Renal cortex interstitium (tissue), 11 donors: ENCODE measurements around the gene TRAPPC2L. TPM values are rescaled to one million over a fixed set of nuclear protein-coding genes. Genes with fewer than 3 reads are reported as not detected.

Experiments used
- DNase-seq, 11 donors: peaks; one replicate each; pipeline ENCODE4 v3.0.0-alpha.2; 2013; ENCODE audit warnings: low read depth in 9 of 11, low spot score in 4 of 11; ENCODE audit errors: extremely low read depth in 1 of 11
- polyA plus RNA-seq, 3 donors: library from polyadenylated mRNA; unstranded; fragments of 120-200 nt; gene quantifications; one replicate each; pipeline ENCODE4 v1.2.1, GENCODE V29; 2013; ENCODE audit not compliant: insufficient read length in 3 of 3

Gene TRAPPC2L
- polyA plus RNA-seq, 3 donors: 63.0 to 85.3 (median 76.6) TPM

DNA sequence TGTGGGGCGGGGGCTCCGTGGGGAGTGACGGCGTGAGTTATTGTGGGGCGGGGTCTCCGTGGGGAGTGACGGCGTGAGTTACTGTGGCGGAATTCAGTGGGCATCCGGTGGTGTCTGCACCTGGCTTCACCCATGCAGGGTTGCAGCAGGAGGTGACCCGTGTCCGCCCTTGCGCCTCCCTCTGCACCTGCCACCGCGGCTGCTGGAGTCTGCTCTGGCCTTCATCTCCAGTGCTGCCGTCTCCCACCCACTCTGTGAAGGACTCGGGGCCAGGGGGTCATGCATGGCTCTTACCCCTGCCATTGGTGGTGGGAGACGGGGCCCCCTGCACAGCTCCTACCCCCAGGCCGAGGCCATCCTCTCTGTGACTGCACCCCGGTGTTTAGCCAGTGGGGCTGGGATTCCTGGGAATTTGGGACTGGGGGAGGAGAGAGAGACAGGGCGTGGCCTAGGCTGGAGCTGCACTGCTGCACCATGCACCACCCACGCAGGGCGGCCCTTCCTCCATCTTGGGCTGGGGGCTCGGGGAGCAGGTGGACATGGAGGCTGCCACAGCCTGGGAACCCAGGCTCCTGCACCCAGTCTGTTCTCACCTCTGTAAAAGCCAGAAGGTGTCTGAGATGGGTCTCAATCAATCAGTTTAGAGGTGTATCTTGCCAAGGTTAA lies 10.8 kb downstream of the TRAPPC2L start:
- no peak for DNase-seq

DNA sequence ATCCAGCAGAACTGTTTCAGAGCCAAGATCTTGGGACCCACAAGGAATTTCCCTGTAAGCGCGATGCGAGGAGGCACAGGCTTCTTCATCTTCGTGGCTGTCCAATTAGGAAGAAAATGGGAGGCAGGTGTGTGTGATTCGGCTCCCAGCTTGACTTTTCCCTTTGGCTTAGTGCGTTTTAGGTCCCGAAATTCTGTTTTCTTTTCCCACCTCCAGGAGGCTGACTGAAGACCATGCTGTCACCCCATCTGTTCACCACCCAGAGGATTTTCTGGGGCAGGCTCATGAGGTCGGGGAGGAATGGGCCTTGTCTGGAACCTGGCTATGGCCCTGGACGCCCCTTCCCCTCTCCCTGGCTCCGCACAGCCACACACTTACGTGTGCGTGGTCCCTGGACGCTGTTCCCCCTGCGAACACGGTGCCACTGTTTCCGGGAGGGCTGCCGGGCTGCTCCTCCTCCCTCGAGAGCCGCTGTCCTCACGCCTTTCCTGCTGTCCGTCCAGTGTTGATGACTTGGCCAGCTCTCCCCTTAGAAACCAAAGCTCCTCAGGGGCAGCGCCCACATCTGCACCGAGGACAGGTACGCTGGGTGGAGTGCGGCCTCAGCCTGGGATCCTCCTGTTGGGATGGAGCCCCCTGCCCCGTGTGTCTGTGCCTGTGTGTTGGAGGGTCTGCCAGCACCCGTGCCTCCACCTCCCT lies 12.2 kb downstream of the TRAPPC2L start:
- DNase-seq: no peak

DNA sequence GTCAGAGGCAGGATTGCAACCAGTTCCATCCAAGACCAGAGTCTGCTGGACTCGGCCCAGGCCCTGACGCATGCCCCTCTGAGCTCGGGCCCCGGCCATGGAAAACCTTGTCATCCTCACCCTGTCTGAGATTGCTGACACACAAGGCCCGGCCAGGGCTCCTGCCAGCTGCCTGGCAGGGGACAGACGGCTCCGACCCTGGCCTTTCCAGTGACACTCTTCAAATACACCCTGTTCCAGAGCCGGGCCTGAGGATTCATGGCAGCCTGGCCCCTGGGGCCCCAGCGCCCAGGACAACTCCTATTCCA lies 12.7 kb downstream of the TRAPPC2L start:
- DNase-seq: no peak

DNA sequence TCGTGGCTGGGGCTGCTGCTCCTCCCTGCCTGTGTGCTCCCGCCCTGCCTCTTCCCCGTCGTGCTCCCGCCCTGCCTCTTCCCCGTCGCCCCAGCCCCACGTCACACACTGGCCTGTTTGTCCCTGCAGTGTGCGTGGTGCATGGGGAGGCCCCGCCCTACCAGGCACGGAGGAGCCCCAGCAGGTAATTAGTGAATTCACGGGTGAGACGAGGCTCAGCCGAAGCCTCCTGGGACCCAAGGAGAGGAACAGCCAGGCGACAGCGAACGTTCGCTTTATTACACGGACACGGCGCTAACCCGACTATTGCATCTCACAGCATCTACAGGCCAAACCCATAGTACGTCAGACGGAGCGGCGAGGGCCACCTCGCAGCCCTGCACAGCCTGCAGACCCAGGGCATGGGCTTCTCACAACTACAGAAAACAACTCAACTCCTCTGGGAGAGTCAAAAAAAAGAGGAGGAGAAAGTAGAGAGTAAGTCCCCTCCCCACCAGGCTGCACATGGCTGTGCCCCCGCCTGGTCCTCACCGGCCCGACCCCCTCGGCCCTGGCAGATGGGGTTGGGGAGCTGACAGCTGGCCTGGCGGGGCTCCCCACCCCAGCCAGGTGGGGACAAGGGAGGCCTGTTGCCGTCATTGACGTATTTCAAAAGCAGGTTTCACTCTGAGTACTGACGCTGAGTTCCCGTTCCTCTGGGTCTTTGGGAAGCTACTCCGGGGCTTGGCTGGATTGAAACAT lies 13.9 kb downstream of the TRAPPC2L start:
- DNase-seq: no peak

DNA sequence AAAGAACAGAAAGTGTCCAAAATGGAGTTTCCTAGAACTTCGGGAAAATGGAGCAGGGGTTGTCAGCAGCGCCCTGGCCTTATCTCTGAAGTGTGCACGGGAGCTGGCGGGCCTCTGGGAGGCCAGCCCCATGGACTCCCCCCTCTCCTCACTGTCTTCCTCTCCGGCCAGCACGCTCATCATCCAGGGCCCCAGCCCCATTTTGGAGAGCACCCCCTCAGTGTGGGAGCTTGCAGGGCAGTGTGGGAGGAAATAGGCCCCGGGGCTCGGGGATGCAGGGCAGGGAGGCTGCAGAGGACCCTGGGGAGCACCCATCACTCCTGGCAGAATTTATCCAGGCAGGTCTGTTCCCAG lies 14.4 kb downstream of the TRAPPC2L start:
- no peak for DNase-seq

DNA sequence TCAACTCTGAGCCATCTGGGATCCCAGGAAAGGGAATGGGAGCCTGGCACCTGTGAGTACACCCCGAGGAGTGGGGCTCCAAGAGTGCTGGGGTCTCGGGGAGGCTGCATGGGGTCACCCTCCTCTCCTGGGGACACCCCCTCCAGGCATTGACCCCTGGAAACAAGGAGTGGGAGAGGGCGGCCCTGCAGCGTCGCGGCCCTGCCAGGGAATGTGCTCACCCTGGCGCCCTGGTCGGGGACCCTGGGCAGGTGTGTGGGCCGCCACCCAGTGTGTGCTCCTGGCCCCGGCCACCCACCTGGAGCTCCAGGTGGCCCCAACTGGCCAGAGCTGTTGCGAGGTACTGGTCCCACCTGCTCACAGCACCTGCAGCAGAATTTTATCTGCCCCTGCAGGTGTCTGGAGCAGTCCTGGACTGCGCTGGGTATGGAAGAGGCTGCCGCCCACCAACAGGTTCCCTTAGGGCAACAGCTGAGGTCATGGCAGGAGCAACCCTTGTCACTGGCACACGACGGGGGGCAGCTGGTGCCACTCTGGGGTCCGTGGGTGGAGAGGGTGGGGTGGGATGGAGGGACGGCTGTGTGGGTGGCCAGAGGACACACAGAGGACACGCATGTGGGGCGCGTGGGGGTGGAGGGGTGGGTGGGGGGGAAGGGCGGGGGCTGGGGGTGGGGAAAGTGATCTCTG lies 14.9 kb downstream of the TRAPPC2L start:
- no peak for DNase-seq

DNA sequence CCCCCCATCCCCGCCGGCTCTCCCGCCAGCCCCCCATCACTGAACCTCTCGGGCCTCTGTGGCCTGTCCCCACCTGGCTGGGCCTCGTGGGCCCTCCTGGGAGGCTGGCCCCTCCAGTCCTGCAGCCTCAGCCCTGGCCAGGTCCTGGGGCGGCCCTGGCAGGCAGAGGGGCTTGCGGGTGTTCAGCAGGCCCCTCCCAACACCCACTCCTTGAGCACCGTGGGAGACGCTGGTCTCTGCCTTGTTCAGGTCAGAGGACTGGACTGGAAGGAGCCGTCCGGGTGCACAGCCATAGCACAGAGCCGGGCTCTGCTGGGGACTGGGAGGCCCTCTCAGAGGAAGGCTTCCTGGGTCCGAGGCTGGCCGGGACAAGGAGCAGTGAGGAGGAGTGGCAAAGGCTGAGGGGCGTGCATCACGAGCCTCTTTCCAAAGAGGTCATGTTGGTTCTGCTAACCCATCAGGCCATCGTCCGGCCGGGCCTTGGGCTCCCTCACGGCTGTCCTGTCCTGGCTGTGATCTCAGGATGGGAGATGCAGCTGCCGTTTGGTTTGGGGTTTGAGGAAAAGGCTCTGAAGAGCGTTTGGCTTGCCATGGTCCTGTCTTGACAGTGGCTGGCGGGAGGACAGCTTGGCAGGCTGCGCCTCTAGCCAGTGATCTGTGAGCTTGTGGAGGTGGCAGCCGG lies 15.9 kb downstream of the TRAPPC2L start:
- no peak for DNase-seq

DNA sequence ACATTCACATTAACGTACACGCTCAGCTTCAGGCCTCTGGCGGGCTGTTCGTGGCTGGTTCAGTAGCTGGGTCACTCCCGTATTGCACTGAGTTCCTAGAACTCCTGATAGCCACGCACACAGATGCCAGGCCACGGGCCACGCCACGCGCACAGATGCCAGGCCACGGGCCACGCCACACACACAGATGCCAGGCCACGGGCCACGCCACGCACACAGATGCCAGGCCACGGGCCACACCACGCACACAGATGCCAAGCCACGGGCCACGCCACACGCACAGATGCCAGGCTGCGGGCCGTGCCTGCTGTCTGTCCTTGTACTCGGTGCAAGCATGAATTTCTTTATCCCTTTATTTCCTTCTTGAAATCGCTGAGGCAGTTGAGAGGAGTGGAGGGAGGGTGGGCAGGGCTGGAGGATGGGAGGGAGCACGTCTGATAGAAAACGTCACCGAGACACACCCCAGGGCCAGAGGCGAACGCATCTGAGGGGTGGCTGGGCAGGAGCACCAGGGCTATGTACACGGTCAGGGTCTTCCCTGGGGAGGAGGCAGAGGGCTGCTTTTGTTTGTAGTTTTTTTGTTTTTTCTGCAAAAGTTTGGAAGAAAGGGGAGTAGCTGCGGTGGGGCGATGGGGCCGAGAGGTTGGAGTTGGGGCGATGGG lies 18.1 kb downstream of the TRAPPC2L start:
- no peak for DNase-seq

DNA sequence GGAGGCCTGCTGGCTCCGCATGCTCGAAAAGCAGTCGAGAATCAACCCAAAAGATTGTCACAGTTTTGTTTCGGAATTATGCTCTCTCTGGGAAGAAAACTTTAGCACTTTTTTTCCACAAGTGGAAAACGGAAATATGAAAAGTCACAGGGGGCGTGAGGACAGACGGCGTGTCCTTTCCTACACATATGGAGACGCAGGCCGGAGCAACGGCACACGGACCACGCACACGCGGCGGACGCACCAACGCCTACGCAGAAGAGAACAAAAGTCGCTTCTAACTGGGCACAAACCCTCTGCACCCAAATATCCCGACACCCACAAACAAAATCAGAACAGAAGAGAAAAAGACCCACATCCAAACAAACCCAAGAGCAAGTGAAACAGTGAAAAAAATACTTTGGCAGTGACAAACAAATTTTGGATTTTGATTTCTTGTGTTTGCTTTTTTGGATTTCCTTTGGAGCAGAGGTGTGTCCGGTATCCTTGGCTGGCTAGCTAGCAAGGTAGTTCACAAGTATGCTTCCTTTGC lies 18.8 kb downstream of the TRAPPC2L start:
- no peak for DNase-seq

DNA sequence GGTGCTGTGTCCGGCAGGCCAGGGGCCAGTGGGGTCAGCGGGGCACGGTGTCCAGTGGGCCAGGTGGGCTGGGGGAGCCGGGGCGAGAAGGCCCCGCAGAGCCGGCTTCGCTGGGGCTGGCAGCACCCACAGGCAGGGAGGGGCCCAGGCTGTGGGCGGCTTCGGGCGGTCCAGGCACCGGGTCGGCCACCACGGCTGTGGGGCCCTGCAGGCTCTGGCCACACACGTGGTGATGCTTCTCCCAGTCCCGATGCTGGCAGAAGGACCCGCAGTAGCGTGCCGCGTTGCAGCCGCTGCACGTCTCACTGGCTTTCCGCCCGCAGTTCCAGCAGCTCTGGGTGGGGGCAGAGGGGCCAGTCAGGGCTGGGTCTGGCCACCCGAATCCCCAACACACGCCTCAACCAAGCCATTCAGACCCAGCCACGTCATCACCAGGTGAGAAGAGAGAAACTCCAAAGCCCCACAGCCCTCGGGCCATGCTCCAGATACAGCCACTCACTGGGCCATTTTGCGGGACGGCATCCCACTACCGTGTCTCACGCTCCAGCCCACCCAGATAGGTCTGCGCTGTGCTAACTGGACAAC lies 20.1 kb downstream of the TRAPPC2L start:
- DNase-seq: no peak

DNA sequence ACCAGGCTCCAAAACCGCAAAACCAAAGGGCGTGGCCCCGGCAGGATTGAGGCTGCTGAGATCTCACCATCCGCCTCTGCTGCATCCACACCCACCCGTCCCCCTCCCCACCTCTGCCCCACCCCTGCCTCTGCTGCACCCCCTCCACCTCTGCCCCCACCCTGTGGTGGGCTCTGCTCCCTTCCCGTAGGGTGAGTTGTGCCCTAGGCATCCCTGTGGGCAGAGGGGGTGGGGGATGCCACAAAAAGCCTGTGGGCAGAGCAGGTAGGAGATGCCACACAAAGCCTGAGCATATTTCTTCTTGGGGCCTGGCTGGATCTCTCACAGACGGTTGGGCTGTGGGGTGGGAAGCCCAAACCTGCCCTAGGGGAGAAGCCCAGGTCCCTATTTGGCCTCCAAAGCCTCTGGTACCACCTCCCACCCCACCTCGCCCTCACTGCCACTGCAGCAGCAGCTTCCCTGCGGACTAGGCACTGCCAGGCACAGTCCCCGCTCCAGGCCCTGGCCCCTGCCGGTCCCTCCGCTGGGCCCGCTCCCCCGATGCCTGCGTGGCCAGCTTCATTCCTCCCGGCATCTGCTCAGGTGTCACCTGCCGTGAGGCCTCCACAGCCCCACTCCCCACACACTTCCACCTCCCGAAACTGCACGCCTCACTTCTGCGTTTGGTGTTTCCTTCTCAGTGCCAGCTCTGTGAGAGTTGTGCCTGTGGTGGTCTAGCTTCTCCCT lies 20.8 kb downstream of the TRAPPC2L start:
- no peak for DNase-seq

DNA sequence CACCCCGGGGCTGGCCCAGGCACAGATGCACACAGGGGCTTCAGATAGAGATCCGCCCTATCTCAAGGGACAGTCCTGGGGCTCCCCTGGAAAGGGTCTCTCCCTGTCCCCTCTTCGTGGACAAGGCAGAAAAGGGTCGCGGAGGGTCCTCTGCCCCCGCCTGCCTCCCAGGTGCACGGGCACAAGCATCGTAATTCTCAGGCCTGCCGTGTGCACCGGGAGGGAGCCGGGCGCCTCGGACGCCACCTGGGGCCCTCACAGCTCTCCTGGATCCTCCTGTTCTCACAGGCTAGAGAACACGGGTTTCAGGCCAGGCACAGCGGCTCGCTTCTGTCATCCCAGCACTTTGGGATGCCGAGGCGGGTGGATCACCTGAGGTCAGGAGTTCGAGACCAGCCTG lies 21.4 kb downstream of the TRAPPC2L start:
- DNase-seq: no peak

DNA sequence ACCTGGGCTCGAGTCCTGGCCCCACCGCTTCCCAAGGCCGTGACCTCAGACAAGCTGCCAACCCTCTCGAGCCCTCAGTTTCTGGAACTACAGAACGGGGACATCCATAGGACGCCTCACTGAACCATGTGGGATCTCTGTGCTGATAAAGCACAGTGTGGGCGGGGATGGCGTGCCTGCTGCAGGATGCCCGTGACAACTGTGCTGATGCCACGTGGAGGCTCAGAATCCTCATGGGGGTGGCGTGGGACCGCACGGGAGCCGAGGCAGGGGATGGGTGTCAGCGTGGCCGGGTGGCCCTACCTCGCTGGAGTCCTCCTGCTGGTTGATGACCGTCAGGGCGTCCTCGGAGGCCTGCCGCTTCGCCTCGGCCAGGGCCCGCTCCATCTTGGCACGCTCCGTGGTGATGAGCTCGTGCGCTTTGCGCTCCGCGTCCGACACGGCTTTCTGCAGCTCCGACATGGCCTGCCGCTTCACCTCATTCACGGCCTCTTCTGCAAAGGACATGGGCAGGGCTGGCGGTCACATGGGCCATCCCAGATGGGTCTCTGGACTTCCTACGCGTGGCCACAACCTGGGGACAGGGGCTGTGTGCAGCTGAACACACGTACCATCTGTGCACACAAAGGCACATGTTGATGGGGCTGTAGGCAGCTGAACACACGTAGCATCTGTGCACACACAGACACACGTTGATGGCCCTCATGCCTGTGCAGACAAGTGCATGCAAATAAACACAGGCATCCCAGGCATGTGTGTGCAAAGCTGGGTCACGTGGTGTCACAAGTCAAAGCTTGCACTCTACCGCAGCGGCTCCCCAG lies 22.2 kb downstream of the TRAPPC2L start:
- no peak for DNase-seq

DNA sequence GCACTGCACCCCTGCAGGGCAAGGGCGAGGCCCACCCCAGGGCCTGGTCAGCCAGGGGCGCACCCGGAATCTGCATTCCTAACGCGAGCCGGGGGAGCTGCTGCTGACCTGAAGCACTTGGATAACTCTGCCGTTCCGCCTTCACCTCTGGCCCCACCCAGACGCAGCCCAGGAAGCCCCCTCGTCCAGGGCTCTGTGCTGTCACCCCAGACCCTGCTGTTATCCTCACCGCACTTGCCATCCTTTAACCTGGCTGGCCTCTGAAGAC lies 22.8 kb downstream of the TRAPPC2L start:
- DNase-seq: no peak

DNA sequence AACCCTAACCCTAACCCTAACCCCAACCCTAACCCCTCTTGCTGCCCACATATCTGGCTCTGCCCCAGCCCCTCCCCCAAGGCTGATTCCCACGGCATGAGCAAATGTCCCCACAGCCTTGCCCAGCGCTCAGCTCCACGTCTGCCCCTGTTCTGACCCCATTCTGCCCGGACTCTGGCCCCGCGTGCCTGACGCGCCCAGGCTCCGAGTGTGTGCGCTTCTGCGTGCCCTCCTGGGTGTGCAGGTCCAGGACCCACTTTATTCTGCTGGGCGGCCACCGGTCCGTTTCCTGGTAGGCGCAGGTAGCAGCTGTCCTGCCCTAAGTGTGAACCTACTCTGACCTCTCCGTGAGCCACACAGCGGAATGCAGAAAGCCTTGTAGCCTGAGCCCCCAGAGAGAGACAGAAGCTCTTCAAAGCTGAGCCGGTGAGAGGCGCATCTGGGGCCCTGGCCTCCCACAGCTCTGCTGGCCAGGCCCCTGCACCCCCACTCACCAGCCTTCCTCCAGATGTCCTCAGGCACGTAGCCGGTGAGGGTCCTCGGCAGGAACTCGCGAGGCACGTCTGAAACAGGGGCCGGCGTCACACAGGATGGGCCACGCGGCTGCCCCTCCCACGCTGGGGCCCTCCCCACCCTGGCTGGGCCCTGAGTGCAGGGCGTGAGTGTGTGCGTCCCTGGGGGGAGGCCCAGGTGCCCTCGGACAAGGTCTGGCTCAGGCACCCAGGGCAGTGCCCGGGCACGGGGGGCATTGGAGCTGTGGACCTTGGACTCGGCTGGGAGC lies 23.5 kb downstream of the TRAPPC2L start:
- no peak for DNase-seq

DNA sequence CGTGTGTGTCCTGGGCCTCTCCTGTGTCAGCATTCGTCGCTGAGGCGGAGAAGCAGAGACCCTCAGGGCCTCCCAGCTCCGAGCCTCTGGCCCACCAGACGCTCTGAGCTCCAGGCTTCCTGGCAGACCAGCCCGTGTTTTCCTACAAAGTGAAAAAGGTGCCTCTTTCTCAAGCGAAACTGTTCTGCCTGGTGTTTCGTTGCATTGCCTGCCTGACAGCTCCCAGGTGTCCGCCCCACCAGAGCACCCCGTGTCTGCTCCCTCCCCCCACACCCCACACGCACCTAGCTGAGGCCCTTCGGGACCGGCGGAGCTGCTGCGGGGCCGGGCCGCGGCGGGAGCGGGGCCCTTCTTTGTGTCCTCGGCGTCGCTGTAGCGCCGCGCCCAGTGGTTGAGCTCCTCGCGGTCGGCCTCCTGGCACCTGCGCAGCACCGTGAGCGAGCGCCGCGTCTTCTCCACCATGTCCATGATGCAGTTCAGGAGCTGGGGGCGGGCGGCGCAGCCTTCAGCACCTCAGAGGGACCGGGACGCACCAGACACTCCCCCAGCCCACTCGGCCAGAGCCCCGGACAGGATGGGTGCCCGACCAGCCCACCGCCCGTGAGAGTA lies 24.2 kb downstream of the TRAPPC2L start:
- DNase-seq: no peak
